LNCAP (cell line): ENCODE measurements around the gene GAB4.

ENCODE experiments used
- CTCF ChIP-seq: fragments of 450-650 bp; IDR thresholded peaks from 2 replicates; pipeline ENCODE4 v1.5.1; 2017; ENCODE audit warnings: mild to moderate bottlenecking

GAB4 gene

GRCh38 chr22:16955678-16956210, 52.3 kb downstream of the GAB4 start:
- no peak for TF ChIP-seq CTCF

- TF ChIP-seq CTCF, result no peak
These were observed 52.9 kb downstream of the GAB4 start for GRCh38 chr22:16955081-16955480.

GRCh38 chr22:16954060-16954403, 54.0 kb downstream of the GAB4 start:
- no peak for TF ChIP-seq CTCF

GRCh38 chr22:16953206-16954059, 54.6 kb downstream of the GAB4 start:
- no peak for TF ChIP-seq CTCF

GRCh38 chr22:16949561-16949960, 58.5 kb downstream of the GAB4 start:
- no peak for TF ChIP-seq CTCF

- TF ChIP-seq CTCF, result no peak
These were observed 70.2 kb downstream of the GAB4 start for GRCh38 chr22:16937811-16938210.

GRCh38 chr22:16936625-16937024, 71.4 kb downstream of the GAB4 start:
- TF ChIP-seq CTCF, result no peak
